Neutrophil (primary cell): ENCODE measurements around the gene CD177.

ENCODE experiments used
- H3K27ac ChIP-seq: fragments of 200-600 bp; sonication (generic); 2 replicates; pipeline ENCODE4 v1.5.1; 2016; ENCODE audit warnings: mild to moderate bottlenecking, moderate library complexity
- H3K27me3 ChIP-seq: fragments of 200-600 bp; sonication (generic); 2 replicates; pipeline ENCODE4 v1.6.0; 2016; ENCODE audit warnings: mild to moderate bottlenecking
- H3K36me3 ChIP-seq: fragments of 200-600 bp; sonication (generic); 2 replicates; pipeline ENCODE4 v1.5.1; 2017
- H3K4me1 ChIP-seq, 2 experiments: fragments of 200-600 bp in 1 of 2; sonication (generic) in 1 of 2; 1 replicate in 1 of 2; 2 replicates in 1 of 2; pipeline versions ENCODE4 v1.5.1 to v1.6.1; 2013 to 2016; ENCODE audit warnings: low read depth in 1 of 2, low read length in 1 of 2, mild to moderate bottlenecking in 1 of 2, moderate library complexity in 1 of 2; ENCODE audit not compliant: control insufficient read depth in 1 of 2, insufficient read depth in 1 of 2
- H3K4me3 ChIP-seq, 2 experiments: fragments of 200-600 bp in 1 of 2; sonication (generic) in 1 of 2; 1 replicate in 1 of 2; 2 replicates in 1 of 2; pipeline ENCODE4 v1.5.1; 2013 to 2016; ENCODE audit warnings: low read depth in 1 of 2, low read length in 1 of 2, mild to moderate bottlenecking in 1 of 2, moderate library complexity in 1 of 2
- H3K9me3 ChIP-seq: fragments of 200-600 bp; sonication (generic); 2 replicates; pipeline ENCODE4 v1.5.1; 2016
- CTCF ChIP-seq: fragments of 200-600 bp; sonication (generic); IDR thresholded peaks from 2 replicates; pipeline ENCODE4 v1.5.1; 2016; ENCODE audit warnings: antibody characterized with exemption

CD177 gene

GRCh38 chr19:43406297-43406696 lies 52.8 kb downstream of the CD177 start:
- no peak for TF ChIP-seq CTCF
- Histone ChIP-seq H3K4me1 (peaks cover 20% of the 10 kb centered on the region in 2 experiments), H3K9me3 (no peaks in the 10 kb centered on the region), H3K27me3 (no peaks in the 10 kb centered on the region), H3K36me3 (no peaks in the 10 kb centered on the region), H3K27ac (no peak overlapping the region), H3K4me3 (no peak overlapping the region)

- H3K4me3 ChIP-seq, result no peak overlapping the region
- no peaks in the 10 kb centered on the region for H3K9me3 ChIP-seq
- no peaks in the 10 kb centered on the region for H3K36me3 ChIP-seq
- H3K27me3 ChIP-seq, result no peaks in the 10 kb centered on the region
- peaks cover 20% of the 10 kb centered on the region in 2 experiments for H3K4me1 ChIP-seq
- TF ChIP-seq CTCF, result no peak
- no peak overlapping the region for H3K27ac ChIP-seq
Observed at GRCh38 chr19:43407416-43408005, 54.0 kb downstream of the CD177 start.

- Histone ChIP-seq H3K27me3 (no peaks in the 10 kb centered on the region), H3K4me1 (peaks cover 20% of the 10 kb centered on the region in 2 experiments), H3K4me3 (no peak overlapping the region), H3K27ac (no peak overlapping the region), H3K9me3 (no peaks in the 10 kb centered on the region), H3K36me3 (no peaks in the 10 kb centered on the region)
- no peak for TF ChIP-seq CTCF
Observed at GRCh38 chr19:43408043-43408442, 54.6 kb downstream of the CD177 start.

- no peaks in the 10 kb centered on the region for H3K36me3 ChIP-seq
- H3K27me3 ChIP-seq, result no peaks in the 10 kb centered on the region
- H3K4me3 ChIP-seq, result no peak overlapping the region
- TF ChIP-seq CTCF, result no peak
- H3K4me1 ChIP-seq, result peaks cover 20% of the 10 kb centered on the region in 2 experiments
- no peaks in the 10 kb centered on the region for H3K9me3 ChIP-seq
- no peak overlapping the region for H3K27ac ChIP-seq
Observed at GRCh38 chr19:43409415-43409814, 55.9 kb downstream of the CD177 start.

GRCh38 chr19:43412441-43412840 lies 59.0 kb downstream of the CD177 start:
- Histone ChIP-seq H3K27ac (no peak overlapping the region), H3K27me3 (no peaks in the 10 kb centered on the region), H3K4me1 (peaks cover 32 to 35% of the 10 kb centered on the region in 2 experiments), H3K36me3 (no peaks in the 10 kb centered on the region), H3K9me3 (no peaks in the 10 kb centered on the region), H3K4me3 (no peak overlapping the region)
- no peak for TF ChIP-seq CTCF
